AG08395 (cell line): ENCODE measurements around the gene NR3C2.

Experiments
- DNase-seq: peaks from one replicate; pipeline ENCODE4 v3.0.0; 2012; ENCODE audit warnings: mixed read lengths, low spot score

NR3C2 gene

GRCh38 chr4:148435654-148436406 lies 6.4 kb downstream of the NR3C2 start:
- no peak for DNase-seq

- DNase-seq = no peak
Observed at GRCh38 chr4:148434075-148434773, 8.0 kb downstream of the NR3C2 start.

GRCh38 chr4:148431401-148431800 lies 10.8 kb downstream of the NR3C2 start:
- DNase-seq = no peak

- no peak for DNase-seq
Observed at GRCh38 chr4:148430854-148431253, 11.4 kb downstream of the NR3C2 start.

- no peak for DNase-seq
Observed at GRCh38 chr4:148429206-148429605, 13.0 kb downstream of the NR3C2 start.

- no peak for DNase-seq
Observed at GRCh38 chr4:148426643-148427042, 15.6 kb downstream of the NR3C2 start.

GRCh38 chr4:148425327-148426110 lies 16.7 kb downstream of the NR3C2 start:
- no peak for DNase-seq

GRCh38 chr4:148420397-148420796 lies 21.8 kb downstream of the NR3C2 start:
- no peak for DNase-seq

- no peak for DNase-seq
Observed at GRCh38 chr4:148415500-148415899, 26.7 kb downstream of the NR3C2 start.

- no peak for DNase-seq
Observed at GRCh38 chr4:148412460-148412994, 29.7 kb downstream of the NR3C2 start.

- DNase-seq = no peak
Observed at GRCh38 chr4:148405161-148405893, 36.9 kb downstream of the NR3C2 start.

- no peak for DNase-seq
Observed at GRCh38 chr4:148398988-148399387, 43.2 kb downstream of the NR3C2 start.

- no peak for DNase-seq
Observed at GRCh38 chr4:148397771-148398170, 44.4 kb downstream of the NR3C2 start.

GRCh38 chr4:148396986-148397673 lies 45.1 kb downstream of the NR3C2 start:
- no peak for DNase-seq

- DNase-seq = no peak
Observed at GRCh38 chr4:148395771-148396170, 46.4 kb downstream of the NR3C2 start.

- DNase-seq = no peak
Observed at GRCh38 chr4:148391056-148391455, 51.2 kb downstream of the NR3C2 start.

- no peak for DNase-seq
Observed at GRCh38 chr4:148390311-148390710, 51.9 kb downstream of the NR3C2 start.

GRCh38 chr4:148380291-148380690 lies 61.9 kb downstream of the NR3C2 start:
- no peak for DNase-seq

- no peak for DNase-seq
Observed at GRCh38 chr4:148376151-148376550, 66.1 kb downstream of the NR3C2 start.

- no peak for DNase-seq
Observed at GRCh38 chr4:148375584-148375983, 66.6 kb downstream of the NR3C2 start.

- no peak for DNase-seq
Observed at GRCh38 chr4:148373093-148373492, 69.1 kb downstream of the NR3C2 start.
